Right lobe of liver (tissue), 4 donors: ENCODE results near the gene GNG11.

Experiments
- CTCF ChIP-seq, 4 donors: fragments of 200-600 bp in 3 of 4; fragments of 450-650 bp in 1 of 4; IDR thresholded peaks; one replicate each; pipeline versions ENCODE4 v1.5.1 to v1.8.0; 2016 to 2022; ENCODE audit warnings: antibody characterized with exemption in 4 of 4, mild to moderate bottlenecking in 2 of 4
- POLR2A ChIP-seq: fragments of 450-650 bp; IDR thresholded peaks from one replicate; pipeline ENCODE4 v1.6.1; 2017; ENCODE audit warnings: antibody characterized with exemption, mild to moderate bottlenecking
- donor health status: DM: no; HTN: no; CAD: no.
- donor health status: DM: no; HTN: no; CAD: no.
- donor health status: DM: no; HTN: yes; CAD: no.

DNA sequence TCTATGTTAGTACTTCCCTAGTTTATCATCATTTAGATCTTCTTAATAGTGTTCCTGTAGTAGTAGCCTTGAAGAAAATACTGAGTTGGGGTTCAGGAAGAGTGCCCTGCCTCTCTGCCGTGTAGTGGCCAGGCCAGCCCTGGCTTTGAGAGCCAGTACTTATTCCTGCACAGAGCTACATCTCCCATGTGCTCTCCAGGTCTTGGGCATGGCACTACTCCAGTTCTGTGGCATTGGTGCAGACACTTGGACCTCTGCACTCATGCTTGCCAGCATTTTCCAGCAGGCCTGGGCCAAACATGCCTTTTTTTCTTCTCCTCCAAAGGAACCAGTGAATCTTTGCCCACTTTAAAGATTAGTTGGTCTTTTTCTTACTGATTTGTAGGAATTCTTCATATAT lies 5.3 kb downstream of the GNG11 start:
- TF ChIP-seq CTCF (IDR thresholded peaks at IDR 0.05) = no peak
- no peak for TF ChIP-seq POLR2A
